K562 (cell line): Measurements from ENCODE around the gene MAGI1.

Experiments used
- JUND ChIP-seq, 2 experiments: IDR thresholded peaks; 2 replicates in 1 of 2; 3 replicates in 1 of 2; pipeline ENCODE4 v1.6.1; 2011; ENCODE audit warnings: borderline replicate concordance in 2 of 2, low read depth in 2 of 2, low read length in 2 of 2, improper control_type of control experiment in 1 of 2, missing biosample characterization in 1 of 2, missing genetic modification characterization in 1 of 2, missing genetic modification reagents in 1 of 2
- RAD21 ChIP-seq, 2 experiments: fragments of 250-450 bp in 1 of 2; fragments of 450-650 bp in 1 of 2; sonication (Bioruptor Pico) in 1 of 2; formaldehyde crosslinking in 1 of 2; IDR thresholded peaks in 1 of 2; conservative IDR thresholded peaks in 1 of 2; 2 replicates each; pipeline versions ENCODE4 v1.4.0 to v1.8.0; 2020 to 2022; ENCODE audit warnings: mild to moderate bottlenecking in 2 of 2, moderate library complexity in 1 of 2
- RB1 ChIP-seq: fragments of 450-650 bp; IDR thresholded peaks from 2 replicates; pipeline ENCODE4 v1.6.1; 2017; ENCODE audit warnings: low read depth, mild to moderate bottlenecking
- SMARCC2 ChIP-seq: fragments of 450-650 bp; IDR thresholded peaks from 2 replicates; pipeline ENCODE4 v1.6.1; 2017; ENCODE audit warnings: antibody characterized with exemption, moderate library complexity, mild to moderate bottlenecking, low read depth
- TAF1 ChIP-seq: IDR thresholded peaks from 2 replicates; pipeline ENCODE4 v1.6.1; 2011; ENCODE audit warnings: mild to moderate bottlenecking, low read length, moderate library complexity; ENCODE audit not compliant: insufficient read depth, control insufficient read depth, severe bottlenecking; ENCODE audit errors: extremely low read depth

DNA sequence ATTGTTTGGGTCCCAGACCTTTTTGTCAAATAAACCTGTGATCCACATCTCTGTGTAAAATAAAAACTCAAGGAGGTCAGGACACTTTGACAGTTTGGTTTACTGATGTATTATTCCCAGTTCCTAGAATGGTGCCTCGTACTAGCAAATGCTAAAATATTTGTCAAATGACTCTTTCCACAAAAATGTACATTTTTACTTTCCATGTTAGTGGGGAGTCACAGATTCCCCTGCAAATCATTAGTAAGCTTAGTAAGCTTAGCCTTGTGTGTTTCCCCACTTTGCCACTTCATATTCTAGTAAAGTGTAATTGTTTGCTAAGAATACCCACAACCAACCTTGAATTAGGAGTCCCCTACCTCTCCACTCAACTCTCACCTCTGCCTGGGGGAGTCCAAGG, 2.4 kb upstream of the MAGI1 start:
- TF ChIP-seq TAF1: no peak
- no peak for TF ChIP-seq JUND (IDR thresholded peaks at IDR 0.05; ENCODE audit: borderline replicate concordance, low read depth, low read length)
- TF ChIP-seq JUND (tag; IDR thresholded peaks at IDR 0.05; ENCODE audit: borderline replicate concordance, low read depth, low read length): no peak
- no peak for TF ChIP-seq RAD21 (CRISPR knock-in tag; conservative IDR thresholded peaks at IDR 0.05 in 1 of 2, IDR thresholded peaks at IDR 0.05 in 1 of 2)
- no peak for TF ChIP-seq RB1
- TF ChIP-seq SMARCC2: no peak
